MM.1S (cell line): Measurements from ENCODE around the gene GRB2.

Source experiments
- DNase-seq: peaks from one replicate; pipeline ENCODE4 v3.0.0-alpha.2; 2015
- H2AFZ ChIP-seq: fragments of 300-600 bp; sonication (generic); 2 replicates; pipeline ENCODE4 v1.6.0; 2016; ENCODE audit warnings: antibody characterized with exemption, low read length
- H3F3A ChIP-seq: fragments of 300-600 bp; sonication (generic); 2 replicates; pipeline ENCODE4 v1.6.1; 2016; ENCODE audit warnings: mild to moderate bottlenecking, antibody characterized with exemption, low read length, moderate library complexity, mixed read lengths; ENCODE audit not compliant: insufficient read depth
- H3K27ac ChIP-seq: fragments of 300-600 bp; sonication (generic); 2 replicates; pipeline ENCODE4 v1.5.1; 2016; ENCODE audit warnings: mild to moderate bottlenecking, low read length
- H3K27me3 ChIP-seq: fragments of 300-600 bp; sonication (generic); replicated peaks from 2 replicates; pipeline ENCODE4 v1.6.0; 2016; ENCODE audit warnings: low read length; ENCODE audit not compliant: insufficient read depth
- H3K36me3 ChIP-seq: fragments of 300-600 bp; sonication (generic); replicated peaks from 2 replicates; pipeline ENCODE4 v1.6.1; 2016; ENCODE audit warnings: mild to moderate bottlenecking, low read length, mixed read lengths; ENCODE audit not compliant: insufficient read depth
- H3K4me1 ChIP-seq: fragments of 300-600 bp; sonication (generic); 2 replicates; pipeline ENCODE4 v1.6.1; 2016; ENCODE audit warnings: low read length, mixed read lengths
- H3K4me2 ChIP-seq: fragments of 300-600 bp; sonication (generic); 2 replicates; pipeline ENCODE4 v1.6.0; 2016; ENCODE audit warnings: low read depth, low read length
- H3K4me3 ChIP-seq: fragments of 300-600 bp; sonication (generic); 2 replicates; pipeline ENCODE4 v1.5.1; 2016; ENCODE audit warnings: low read length, mixed read lengths
- H3K79me2 ChIP-seq: fragments of 300-600 bp; sonication (generic); 2 replicates; pipeline ENCODE4 v1.6.1; 2016; ENCODE audit warnings: mixed run types, low read length, mixed read lengths
- H3K9ac ChIP-seq: fragments of 300-600 bp; sonication (generic); 2 replicates; pipeline ENCODE4 v1.6.1; 2016; ENCODE audit warnings: low read length, mixed read lengths
- H3K9me2 ChIP-seq: fragments of 300-600 bp; sonication (generic); replicated peaks from 2 replicates; pipeline ENCODE4 v1.6.1; 2016; ENCODE audit warnings: mild to moderate bottlenecking, low read length, mixed read lengths; ENCODE audit not compliant: insufficient read depth
- H3K9me3 ChIP-seq: fragments of 300-600 bp; sonication (generic); replicated peaks from 2 replicates; pipeline ENCODE4 v1.6.1; 2016; ENCODE audit warnings: mild to moderate bottlenecking, low read length, mixed read lengths; ENCODE audit not compliant: insufficient read depth
- H4K20me1 ChIP-seq: fragments of 300-600 bp; sonication (generic); 2 replicates; pipeline ENCODE4 v1.6.1; 2016; ENCODE audit warnings: mild to moderate bottlenecking, low read length, moderate library complexity, mixed read lengths; ENCODE audit not compliant: insufficient read depth
- EZH2 ChIP-seq: fragments of 300-600 bp; sonication (generic); optimal IDR thresholded peaks from 2 replicates; pipeline ENCODE3; 2017; ENCODE audit warnings: low read depth, mild to moderate bottlenecking, antibody characterized with exemption, low read length, mixed read lengths
- EZH2phosphoT487 ChIP-seq: fragments of 300-600 bp; sonication (generic); IDR thresholded peaks from 2 replicates; pipeline ENCODE4 v1.6.1; 2018; ENCODE audit warnings: antibody characterized with exemption, low read length
- TF ChIP-seq, protein P1 (sequence below): fragments of 300-600 bp; sonication (generic); IDR thresholded peaks from 2 replicates; pipeline ENCODE4 v1.5.1; 2016; ENCODE audit warnings: antibody characterized with exemption, low read length, mixed read lengths

The GRB2 gene

DNA sequence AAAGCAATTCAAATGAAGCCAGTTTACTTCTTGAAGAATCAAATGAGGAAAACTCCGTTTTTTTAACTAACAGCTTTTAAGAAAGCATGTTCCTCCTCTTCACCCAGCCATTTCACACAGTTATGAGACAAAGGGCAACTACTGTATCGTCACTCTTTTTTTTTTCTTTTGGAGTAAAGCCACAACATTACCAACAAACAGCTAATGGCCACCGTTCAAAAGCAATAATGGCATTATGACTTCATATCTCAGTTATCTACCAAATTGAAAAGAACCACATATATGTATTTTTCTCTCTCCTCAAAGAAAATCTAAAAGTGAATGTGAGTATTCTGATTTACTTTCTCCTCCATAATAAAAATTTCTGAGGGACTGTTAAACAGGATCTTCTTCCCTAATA, 14.5 kb downstream of the GRB2 start:
- peaks cover 6% of the 10 kb centered on the region; the same call in 1 of the 2 replicates for H3K36me3 ChIP-seq
- peaks cover 21% of the 10 kb centered on the region for H3K4me1 ChIP-seq
- no peak overlapping the region for H3K4me2 ChIP-seq
- H3K4me3 ChIP-seq: no peak overlapping the region
- no peaks in the 10 kb centered on the region for H3K27me3 ChIP-seq
- 0 out of 2 replicates have a peak, but pooled peaks cover 8% of the 10 kb centered on the region for H4K20me1 ChIP-seq
- H3F3A ChIP-seq: peaks cover 16% of the 10 kb centered on the region
- TF ChIP-seq EZH2phosphoT487 (no peak), EZH2 (no peak)
- TF ChIP-seq, protein P1, sequence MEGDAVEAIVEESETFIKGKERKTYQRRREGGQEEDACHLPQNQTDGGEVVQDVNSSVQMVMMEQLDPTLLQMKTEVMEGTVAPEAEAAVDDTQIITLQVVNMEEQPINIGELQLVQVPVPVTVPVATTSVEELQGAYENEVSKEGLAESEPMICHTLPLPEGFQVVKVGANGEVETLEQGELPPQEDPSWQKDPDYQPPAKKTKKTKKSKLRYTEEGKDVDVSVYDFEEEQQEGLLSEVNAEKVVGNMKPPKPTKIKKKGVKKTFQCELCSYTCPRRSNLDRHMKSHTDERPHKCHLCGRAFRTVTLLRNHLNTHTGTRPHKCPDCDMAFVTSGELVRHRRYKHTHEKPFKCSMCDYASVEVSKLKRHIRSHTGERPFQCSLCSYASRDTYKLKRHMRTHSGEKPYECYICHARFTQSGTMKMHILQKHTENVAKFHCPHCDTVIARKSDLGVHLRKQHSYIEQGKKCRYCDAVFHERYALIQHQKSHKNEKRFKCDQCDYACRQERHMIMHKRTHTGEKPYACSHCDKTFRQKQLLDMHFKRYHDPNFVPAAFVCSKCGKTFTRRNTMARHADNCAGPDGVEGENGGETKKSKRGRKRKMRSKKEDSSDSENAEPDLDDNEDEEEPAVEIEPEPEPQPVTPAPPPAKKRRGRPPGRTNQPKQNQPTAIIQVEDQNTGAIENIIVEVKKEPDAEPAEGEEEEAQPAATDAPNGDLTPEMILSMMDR: no peak
- peaks cover 98% of the 10 kb centered on the region for H3K79me2 ChIP-seq
- no peak overlapping the region for H3K9ac ChIP-seq
- no peaks in the 10 kb centered on the region for H3K9me3 ChIP-seq
- no peaks in the 10 kb centered on the region for H3K9me2 ChIP-seq
- H3K27ac ChIP-seq: no peak overlapping the region
- no peak overlapping the region for H2AFZ ChIP-seq
- no peak for DNase-seq

DNA sequence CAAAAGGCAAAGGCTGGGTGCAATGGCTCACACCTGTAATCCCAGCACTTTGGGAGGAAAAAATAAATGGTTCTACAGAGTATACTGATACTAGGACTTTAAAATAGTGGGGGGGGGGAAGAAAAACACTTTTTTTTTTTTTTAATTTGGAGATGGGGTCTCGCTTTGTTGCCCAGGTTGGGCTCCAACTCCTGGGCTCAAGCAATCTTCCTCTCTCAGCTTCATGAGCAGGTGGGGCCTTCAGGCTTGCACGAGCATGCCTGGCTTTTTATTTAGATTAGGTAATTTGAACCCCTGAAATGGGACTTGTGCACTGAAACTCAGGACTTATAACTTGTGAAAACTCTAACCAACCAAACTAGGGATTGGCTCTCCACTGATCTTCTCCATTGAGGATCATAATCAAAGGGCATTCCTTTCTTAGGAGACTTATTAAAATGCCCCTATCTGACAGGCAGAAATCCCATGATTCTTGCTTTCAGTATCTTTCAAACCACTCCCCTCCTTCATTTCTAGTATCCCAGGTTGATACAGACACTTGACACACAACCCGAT, 16.9 kb downstream of the GRB2 start:
- Histone ChIP-seq H3K27me3 (no peaks in the 10 kb centered on the region), H3F3A (no peaks in the 10 kb centered on the region), H3K4me3 (no peak overlapping the region), H3K9me2 (no peaks in the 10 kb centered on the region), H3K36me3 (peaks cover 6% of the 10 kb centered on the region; the same call in 1 of the 2 replicates), H3K27ac (no peak overlapping the region), H3K4me2 (no peak overlapping the region), H3K79me2 (peaks cover 98% of the 10 kb centered on the region), H3K9me3 (no peaks in the 10 kb centered on the region), H2AFZ (no peak overlapping the region), H3K9ac (no peak overlapping the region), H3K4me1 (peaks cover 7% of the 10 kb centered on the region; the same call in 1 of the 2 replicates), H4K20me1 (0 out of 2 replicates have a peak, but pooled peaks cover 14% of the 10 kb centered on the region)
- TF ChIP-seq EZH2phosphoT487 (no peak), EZH2 (no peak)
- TF ChIP-seq, protein P1: no peak
- no peak for DNase-seq

DNA sequence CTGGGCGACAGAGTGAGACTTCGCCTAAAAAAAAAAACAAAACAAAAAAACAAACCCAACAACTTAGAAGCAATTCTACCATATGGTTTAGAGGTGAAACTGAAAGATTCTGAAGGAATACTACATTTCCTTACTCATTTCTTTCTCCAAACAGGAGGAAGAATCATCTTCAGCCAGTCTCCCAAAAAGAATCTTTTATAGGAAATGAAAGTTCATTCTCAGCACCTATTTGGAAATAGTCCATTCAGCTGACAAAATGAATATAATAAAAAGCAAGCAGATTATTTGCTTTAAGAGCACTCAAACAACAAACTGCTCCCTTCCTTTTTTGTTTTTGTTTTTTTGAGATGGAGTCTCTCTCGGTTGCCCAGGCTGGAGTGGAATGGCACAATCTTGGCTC, 17.7 kb downstream of the GRB2 start:
- Histone ChIP-seq H3K79me2 (peaks cover 98% of the 10 kb centered on the region), H3K27ac (no peak overlapping the region), H3K27me3 (no peaks in the 10 kb centered on the region), H3K4me2 (no peak overlapping the region), H3K4me3 (no peak overlapping the region), H3K36me3 (peaks cover 6% of the 10 kb centered on the region; the same call in 1 of the 2 replicates), H3F3A (no peaks in the 10 kb centered on the region), H3K9me2 (no peaks in the 10 kb centered on the region), H3K9ac (no peak overlapping the region), H4K20me1 (0 out of 2 replicates have a peak, but pooled peaks cover 14% of the 10 kb centered on the region), H3K9me3 (no peaks in the 10 kb centered on the region), H3K4me1 (no peaks in the 10 kb centered on the region), H2AFZ (no peak overlapping the region)
- DNase-seq: no peak
- TF ChIP-seq EZH2phosphoT487: no peak
- TF ChIP-seq EZH2: no peak
- TF ChIP-seq, protein P1: no peak
